Measurements from ENCODE around the gene SLC35B1. TPM values are rescaled to one million over a fixed set of nuclear protein-coding genes. Genes with fewer than 3 reads are reported as not detected.

The SLC35B1 gene
- total RNA-seq, 1 donor from 2014 or later, result 42.0 TPM

GRCh38 chr17:49656247-49656646 is 51.5 kb downstream of the SLC35B1 start:
- H3K4me1 ChIP-seq, result peaks cover 47% of the 10 kb centered on the region

More at GRCh38 chr17:49656247-49656646, 51.5 kb downstream of the SLC35B1 start:
- no peak for TF ChIP-seq POLR2A (IDR thresholded peaks at IDR 0.05)
- no peak for TF ChIP-seq CTCF (IDR thresholded peaks at IDR 0.05)
- no peak for TF ChIP-seq POLR2AphosphoS5 (IDR thresholded peaks at IDR 0.05; ENCODE audit: insufficient read depth in 1 of 2, low read depth in 1 of 2)
- peaks cover 0 to 4% of the 10 kb centered on the region in 2 donors for H3K36me3 ChIP-seq
- no peaks in the 10 kb centered on the region for H3K9me3 ChIP-seq
- intact Hi-C loops (cut with DNase I), result no loop called here
- no peak for DNase-seq (ENCODE audit: extremely low spot score in 2 of 2)
- H3K4me3 ChIP-seq, result no peak overlapping the region
- H3K27ac ChIP-seq, result no peak overlapping the region
- H3K27me3 ChIP-seq, result no peaks in the 10 kb centered on the region

Other genes starting within 250 kb of the SLC35B1 start
- 41.7 TPM for gene NGFR, start 212.7 kb downstream of the SLC35B1 start, total RNA-seq
- gene NXPH3, start 132.1 kb downstream of the SLC35B1 start, total RNA-seq, result 18.4 TPM
- gene SPOP, start 29.9 kb downstream of the SLC35B1 start, total RNA-seq, result 87.2 TPM
- 15.7 TPM for gene FAM117A, start 56.2 kb upstream of the SLC35B1 start, total RNA-seq
- gene KAT7, start 80.7 kb upstream of the SLC35B1 start, total RNA-seq, result 36.1 TPM
- not detected for gene TAC4, start 140.1 kb upstream of the SLC35B1 start, total RNA-seq

Data from vagina (tissue), 2 donors.